Left ventricle myocardium inferior (tissue), 1 donor: ENCODE measurements around the gene MAGEF1. TPM values are rescaled to one million over a fixed set of nuclear protein-coding genes. Genes with fewer than 3 reads are reported as not detected.

Experiments used
- DNase-seq: peaks from one replicate; pipeline ENCODE4 v3.0.0-alpha.2; 2020
- H3K27ac ChIP-seq: fragments of 200-600 bp; replicated peaks from 2 replicates; pipeline ENCODE4 v1.8.0; 2021
- H3K27me3 ChIP-seq: fragments of 200-600 bp; 2 replicates; pipeline ENCODE4 v1.8.0; 2021; ENCODE audit warnings: low read depth
- H3K36me3 ChIP-seq: fragments of 200-600 bp; 2 replicates; pipeline ENCODE4 v1.8.0; 2021
- H3K4me1 ChIP-seq: fragments of 200-600 bp; 2 replicates; pipeline ENCODE4 v1.8.0; 2021
- H3K4me3 ChIP-seq: fragments of 200-600 bp; 2 replicates; pipeline ENCODE4 v1.8.0; 2021; ENCODE audit warnings: mild to moderate bottlenecking, moderate library complexity
- H3K9me3 ChIP-seq: fragments of 200-600 bp; replicated peaks from 2 replicates; pipeline ENCODE4 v1.8.0; 2021
- CTCF ChIP-seq: fragments of 200-600 bp; IDR thresholded peaks from 2 replicates; pipeline ENCODE4 v1.8.0; 2021; ENCODE audit warnings: antibody characterized with exemption, mild to moderate bottlenecking, borderline replicate concordance
- intact Hi-C: fragments of 100-400 bp; cut with micrococcal nuclease; formaldehyde crosslinking; loops from one replicate; pipeline ENCODE4 v1.11.0; 2022
- total RNA-seq: library from RNA; stranded (reverse); fragmentation: NEBNext Ultra II Directional; extraction: Animal tissue kit (Norgen Biotek cat#: 25700); gene quantifications from one replicate; pipeline ENCODE4 v1.2.1, GENCODE V29; 2021
- donor health status: DM: no; HTN: yes; CAD: no; lungs with severe emphysema.

Gene MAGEF1
- total RNA-seq, 1 donor from 2014 or later = 35.7 TPM

- Histone ChIP-seq H3K27ac (no peak overlapping the region), H3K4me3 (no peak overlapping the region), H3K4me1 (peaks cover 38% of the 10 kb centered on the region), H3K27me3 (no peaks in the 10 kb centered on the region), H3K36me3 (no peaks in the 10 kb centered on the region), H3K9me3 (no peaks in the 10 kb centered on the region)
- DNase-seq = no peak
- intact Hi-C loops = no loop called here
- TF ChIP-seq CTCF = no peak
These were observed 46.2 kb upstream of the MAGEF1 start for GRCh38 chr3:184758056-184758455.

GRCh38 chr3:184757022-184757651 lies 45.3 kb upstream of the MAGEF1 start:
- DNase-seq = peak; percentile 55
- peak overlapping the region; percentile 55 for H3K27ac ChIP-seq
- H3K27me3 ChIP-seq = no peaks in the 10 kb centered on the region
- H3K36me3 ChIP-seq = no peaks in the 10 kb centered on the region
- peaks cover 38% of the 10 kb centered on the region for H3K4me1 ChIP-seq
- intact Hi-C loops = no loop called here
- H3K4me3 ChIP-seq = peak overlapping the region; percentile 24
- H3K9me3 ChIP-seq = no peaks in the 10 kb centered on the region
- no peak for TF ChIP-seq CTCF

GRCh38 chr3:184756151-184757021 lies 44.5 kb upstream of the MAGEF1 start:
- H3K36me3 ChIP-seq = no peaks in the 10 kb centered on the region
- no peak for TF ChIP-seq CTCF
- H3K9me3 ChIP-seq = no peaks in the 10 kb centered on the region
- no peak for DNase-seq
- intact Hi-C loops = no loop called here
- peak overlapping the region; percentile 24 for H3K4me3 ChIP-seq
- H3K4me1 ChIP-seq = peaks cover 33% of the 10 kb centered on the region
- peak overlapping the region; percentile 33 for H3K27ac ChIP-seq
- H3K27me3 ChIP-seq = no peaks in the 10 kb centered on the region

- no peak for DNase-seq
- Histone ChIP-seq H3K4me1 (peaks cover 22% of the 10 kb centered on the region), H3K36me3 (no peaks in the 10 kb centered on the region), H3K27me3 (peaks cover 7% of the 10 kb centered on the region), H3K4me3 (no peak overlapping the region), H3K27ac (no peak overlapping the region), H3K9me3 (no peaks in the 10 kb centered on the region)
- intact Hi-C loops = no loop called here
- TF ChIP-seq CTCF = no peak
These were observed 43.5 kb upstream of the MAGEF1 start for GRCh38 chr3:184755315-184755731.

- Histone ChIP-seq H3K36me3 (no peaks in the 10 kb centered on the region), H3K4me3 (no peak overlapping the region), H3K27ac (no peak overlapping the region), H3K4me1 (peaks cover 15% of the 10 kb centered on the region), H3K27me3 (peaks cover 34% of the 10 kb centered on the region), H3K9me3 (no peaks in the 10 kb centered on the region)
- intact Hi-C loops = no loop called here
- DNase-seq = no peak
- TF ChIP-seq CTCF = no peak
These were observed 40.5 kb upstream of the MAGEF1 start for GRCh38 chr3:184752361-184752760.
